Lung (tissue), 12 donors: ENCODE results near the gene NPY5R. TPM values are rescaled to one million over a fixed set of nuclear protein-coding genes. Genes with fewer than 3 reads are reported as not detected.

Experiments
- ATAC-seq: fragments of 200-7000 bp; cut with Tn5 transposase; one replicate; pipeline ENCODE4 v1.9.1; 2020; ENCODE audit warnings: moderate number of reproducible peaks; ENCODE audit not compliant: insufficient read depth, low FRiP score
- DNase-seq, 3 donors: peaks; one replicate each; pipeline ENCODE4 v3.0.0-alpha.2; 2013 to 2017
- H3K27ac ChIP-seq, 2 donors: one replicate each; pipeline ENCODE4 v1.5.1; 2013; ENCODE audit warnings: mild to moderate bottlenecking in 2 of 2, moderate library complexity in 2 of 2, control low read depth in 1 of 2, inconsistent platforms in 1 of 2, low read depth in 1 of 2, low read length in 1 of 2
- H3K27me3 ChIP-seq, 3 donors: one replicate each; pipeline ENCODE4 v1.5.1; 2013; ENCODE audit warnings: low read length in 2 of 3; ENCODE audit not compliant: control insufficient read depth in 3 of 3, insufficient read depth in 3 of 3
- H3K36me3 ChIP-seq, 4 donors: one replicate each; pipeline ENCODE4 v1.5.1; 2013; ENCODE audit warnings: low read length in 4 of 4, mild to moderate bottlenecking in 1 of 4, moderate library complexity in 1 of 4; ENCODE audit not compliant: control insufficient read depth in 4 of 4, insufficient read depth in 4 of 4
- H3K4me1 ChIP-seq, 5 donors: one replicate each; pipeline ENCODE4 v1.5.1; 2013; ENCODE audit warnings: low read length in 5 of 5, mild to moderate bottlenecking in 2 of 5, moderate library complexity in 1 of 5; ENCODE audit not compliant: control insufficient read depth in 5 of 5, insufficient read depth in 5 of 5
- H3K4me3 ChIP-seq: one replicate; pipeline ENCODE4 v1.5.1; 2013; ENCODE audit warnings: mild to moderate bottlenecking, control low read depth, moderate library complexity
- H3K9ac ChIP-seq, 2 donors: one replicate each; pipeline ENCODE4 v1.5.1; 2013; ENCODE audit warnings: low read length in 2 of 2, control low read depth in 1 of 2; ENCODE audit not compliant: insufficient read depth in 1 of 2
- H3K9me3 ChIP-seq, 4 donors: one replicate each; pipeline ENCODE4 v1.5.1; 2013; ENCODE audit warnings: low read length in 3 of 4, mild to moderate bottlenecking in 1 of 4, moderate library complexity in 1 of 4; ENCODE audit not compliant: control insufficient read depth in 4 of 4, insufficient read depth in 3 of 4
- CTCF ChIP-seq: IDR thresholded peaks from 2 replicates; pipeline ENCODE4 v1.5.1; 2012; ENCODE audit warnings: mild to moderate bottlenecking; ENCODE audit errors: control extremely low read depth, extremely low read depth
- WGBS, 2 donors: extraction: QIAGEN DNeasy Blood & Tissue Kit; methylation state at CpG; one replicate each; pipeline ENCODE4 v1.1.7; 2013; 5-methylcytosine and 5-hydroxymethylcytosine counted together
- polyA plus RNA-seq, 2 donors: library from polyadenylated mRNA; stranded (reverse); fragments of 200-250 nt; gene quantifications; one replicate each; pipeline ENCODE4 v1.2.1, GENCODE V29; 2013
- total RNA-seq, 2 donors: library from RNA; depleted of rRNA in 1 of 2; stranded (reverse); fragments of >200 nt in 1 of 2; gene quantifications; one replicate each; pipeline ENCODE4 v1.2.1, GENCODE V29; 2014 to 2021
- donor health status: control.
- donor health status: control.
- donor health status: Bipolar disorder and iron deficiency.
- donor health status: healthy.
- donor health status: DM: yes; HTN: yes; CAD: no.

The NPY5R gene
- total and polyA plus RNA-seq, 4 donors = 0.10 to 0.26 TPM; not detected in 2

GRCh38 chr4:163384434-163384833 lies 40.7 kb downstream of the NPY5R start:
- no peak for DNase-seq
- Histone ChIP-seq H3K4me3 (no peak overlapping the region), H3K9me3 (no peaks in the 10 kb centered on the region), H3K36me3 (no peaks in the 10 kb centered on the region), H3K27me3 (no peaks in the 10 kb centered on the region), H3K27ac (no peak overlapping the region), H3K9ac (no peak overlapping the region), H3K4me1 (no peaks in the 10 kb centered on the region)
- 86 to 91% methylated on average over 5 of the region's 5 CpGs for WGBS, 2 donors
- TF ChIP-seq CTCF = no peak
- no peak for ATAC-seq

GRCh38 chr4:163384926-163385325 lies 41.2 kb downstream of the NPY5R start:
- ATAC-seq = no peak

GRCh38 chr4:163385466-163385865 lies 41.8 kb downstream of the NPY5R start:
- no peaks in the 10 kb centered on the region for H3K36me3 ChIP-seq
- H3K4me1 ChIP-seq = no peaks in the 10 kb centered on the region
- TF ChIP-seq CTCF = no peak
- H3K27ac ChIP-seq = no peak overlapping the region
- DNase-seq (no peak), ATAC-seq (no peak)
- 76 to 86% methylated on average over 4 of the region's 4 CpGs for WGBS, 2 donors
- no peaks in the 10 kb centered on the region for H3K27me3 ChIP-seq
- no peaks in the 10 kb centered on the region for H3K9me3 ChIP-seq
- no peak overlapping the region for H3K4me3 ChIP-seq
- no peak overlapping the region for H3K9ac ChIP-seq

More at GRCh38 chr4:163384926-163385325, 41.2 kb downstream of the NPY5R start:
- Histone ChIP-seq H3K27me3 (no peaks in the 10 kb centered on the region), H3K4me1 (no peaks in the 10 kb centered on the region), H3K9me3 (no peaks in the 10 kb centered on the region), H3K9ac (no peak overlapping the region), H3K36me3 (no peaks in the 10 kb centered on the region), H3K27ac (no peak overlapping the region), H3K4me3 (no peak overlapping the region)
- no peak for TF ChIP-seq CTCF
- DNase-seq = no peak

- no peaks in the 10 kb centered on the region for H3K36me3 ChIP-seq
- 47% methylated on average over 2 of the region's 2 CpGs for WGBS, 2 donors
- no peaks in the 10 kb centered on the region for H3K27me3 ChIP-seq
- ATAC-seq (no peak), DNase-seq (no peak)
- no peak overlapping the region for H3K9ac ChIP-seq
- H3K4me3 ChIP-seq = no peak overlapping the region
- TF ChIP-seq CTCF = no peak
- no peak overlapping the region for H3K27ac ChIP-seq
- H3K4me1 ChIP-seq = no peaks in the 10 kb centered on the region
- no peaks in the 10 kb centered on the region for H3K9me3 ChIP-seq
Observed at GRCh38 chr4:163391756-163392155, 48.1 kb downstream of the NPY5R start.
